Skin of body (tissue), 2 donors: ENCODE results near the gene ALDOA. TPM values are rescaled to one million over a fixed set of nuclear protein-coding genes. Genes with fewer than 3 reads are reported as not detected.
"Not testable (repeated sequence)": the region's sequence is repeated elsewhere in the genome, so short reads cannot be mapped to it uniquely, and the experiment has no call there.

Source experiments
- DNase-seq: peaks from one replicate; lab custom pipeline; 2025; lab: John Stamatoyannopoulos, UW
- total RNA-seq: library from RNA; depleted of rRNA; stranded (reverse); fragments of >200 nt; gene quantifications from one replicate; pipeline ENCODE4 v1.2.3, GENCODE V29; 2014

The ALDOA gene
- total RNA-seq = 345 TPM

DNA sequence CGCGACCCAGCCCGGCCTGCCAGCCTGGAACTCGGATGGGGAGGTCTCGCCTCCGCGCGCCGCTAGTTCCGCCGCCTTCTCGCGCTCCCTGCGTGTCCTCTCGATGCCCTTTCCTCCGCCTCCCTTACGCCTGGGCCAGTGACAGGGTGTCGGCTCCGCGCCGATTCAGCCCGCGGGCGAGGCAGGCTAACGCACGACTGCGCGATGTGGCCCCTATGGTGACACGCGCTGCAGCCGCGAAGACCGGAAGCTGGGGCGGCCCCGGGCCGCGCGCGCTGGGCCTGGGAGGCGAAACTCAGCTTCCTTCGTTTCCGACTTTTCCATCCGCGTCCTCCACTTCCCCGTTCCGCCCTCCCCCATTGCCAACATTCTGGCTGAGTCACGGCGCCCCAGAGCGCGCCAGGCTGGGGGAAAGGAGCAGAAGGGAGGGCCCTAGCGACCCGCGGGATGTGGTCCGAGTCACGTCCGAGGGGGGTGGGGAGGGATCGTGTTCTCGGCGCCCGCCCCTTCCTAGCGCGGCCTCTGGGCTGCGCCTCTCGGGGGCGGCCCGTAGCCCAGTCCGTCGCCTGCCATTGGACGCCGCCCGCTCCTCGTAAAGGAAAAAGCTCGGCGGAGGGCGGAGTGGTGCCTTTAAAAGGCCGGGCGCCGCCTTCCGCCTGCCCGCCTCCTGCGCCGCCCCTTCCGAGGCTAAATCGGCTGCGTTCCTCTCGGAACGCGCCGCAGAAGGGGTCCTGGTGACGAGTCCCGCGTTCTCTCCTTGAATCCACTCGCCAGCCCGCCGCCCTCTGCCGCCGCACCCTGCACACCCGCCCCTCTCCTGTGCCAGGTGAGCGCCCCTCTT is at the start of gene ALDOA:
TSS of gene ALDOA (plus strand) at position 659 of the 841 bp plus-strand sequence. CDS start 1,138 bp downstream, outside the sequence.
- peak; percentile 99 for DNase-seq

DNA sequence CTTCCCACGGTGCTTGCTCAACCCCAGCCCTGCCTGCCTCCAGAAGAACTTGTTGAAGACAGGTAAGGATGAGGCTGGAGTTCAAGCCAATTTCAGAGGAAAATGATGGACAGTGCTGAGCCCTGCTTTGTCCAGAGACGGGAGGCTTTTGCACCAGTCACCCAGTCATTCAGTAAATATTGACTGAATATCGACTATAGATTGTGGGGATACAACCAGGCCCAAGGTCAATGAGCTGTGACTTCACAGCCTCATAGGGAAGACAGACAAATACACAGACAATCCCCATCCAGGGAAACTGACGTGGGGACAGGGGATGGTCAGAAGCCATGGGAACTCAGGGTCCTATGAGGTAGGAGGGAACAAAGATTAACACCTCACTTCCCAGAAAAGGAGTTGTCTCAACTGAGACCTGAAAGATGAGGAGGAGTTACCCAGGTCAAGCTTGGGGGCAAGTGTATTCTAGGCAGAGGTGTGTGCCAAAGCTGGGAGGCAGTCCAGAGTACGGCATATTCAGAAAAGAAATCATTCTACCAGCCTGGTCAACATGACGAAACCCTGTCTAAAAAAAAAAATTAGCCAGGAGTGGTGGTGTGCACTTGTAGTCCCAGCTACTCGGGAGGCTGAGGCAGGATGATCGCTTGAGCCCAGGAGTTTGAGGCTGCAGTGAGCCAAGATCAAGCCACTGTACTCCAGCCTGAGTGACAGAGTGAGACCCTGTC is 48.8 kb upstream of the ALDOA start:
- no peak for DNase-seq

DNA sequence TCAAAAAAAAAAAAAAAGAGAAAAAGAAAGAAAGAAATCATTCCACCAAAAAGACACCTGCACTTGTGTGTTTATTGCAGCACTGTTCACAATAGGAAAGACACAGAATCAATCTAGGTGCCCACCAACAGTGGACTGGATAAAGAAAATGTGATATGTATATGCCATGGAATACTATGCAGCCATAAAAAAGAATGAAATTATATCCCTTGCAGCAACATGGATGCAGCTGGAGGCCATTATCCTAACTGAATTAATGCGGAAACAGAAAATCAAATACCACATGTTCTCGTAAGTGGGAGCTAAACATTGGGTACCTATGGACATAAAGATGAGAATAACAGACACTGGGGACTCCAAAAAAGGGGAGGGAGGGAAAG is 48.3 kb upstream of the ALDOA start:
- no peak for DNase-seq

DNA sequence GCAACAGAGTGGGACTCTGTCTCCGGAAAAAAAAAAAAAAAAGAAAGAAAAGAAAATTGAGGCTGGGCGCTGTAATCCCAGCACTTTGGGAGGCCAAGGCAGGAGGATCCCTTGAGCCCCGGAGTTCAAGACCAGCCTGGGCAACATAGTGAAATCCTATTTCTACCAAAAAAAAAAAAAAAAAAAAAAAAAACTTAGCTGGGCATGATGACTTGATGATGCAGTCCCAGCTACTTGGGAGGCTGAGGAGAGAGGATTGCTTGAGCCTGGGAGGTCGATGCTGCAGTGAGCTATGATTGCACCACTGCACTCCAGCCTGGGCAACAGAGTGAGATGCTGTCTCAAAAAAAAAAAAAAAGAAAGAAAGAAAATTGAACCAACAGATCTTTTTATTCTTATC is 47.6 kb upstream of the ALDOA start:
- DNase-seq = not testable (repeated sequence)

DNA sequence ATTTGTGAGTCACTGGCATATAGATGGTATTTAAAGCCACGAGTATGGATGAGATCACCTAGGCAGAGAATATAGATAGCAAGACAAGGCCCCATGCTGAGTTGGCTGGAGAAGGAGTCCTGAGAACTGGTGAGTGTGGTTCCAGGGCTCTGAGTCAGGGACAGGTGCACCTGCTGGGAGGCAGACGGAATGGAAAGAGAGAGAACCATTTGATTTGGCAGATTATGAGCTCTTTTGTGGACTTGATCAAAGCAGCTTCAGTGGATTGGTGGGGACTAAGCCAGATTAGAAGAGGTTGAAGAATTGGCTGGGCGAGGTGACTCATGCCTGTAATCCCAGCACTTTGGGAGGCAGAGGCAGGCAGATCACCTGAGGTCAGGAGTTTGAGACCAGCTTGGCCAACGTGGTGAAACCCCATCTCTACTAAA is 46.8 kb upstream of the ALDOA start:
- no peak for DNase-seq

DNA sequence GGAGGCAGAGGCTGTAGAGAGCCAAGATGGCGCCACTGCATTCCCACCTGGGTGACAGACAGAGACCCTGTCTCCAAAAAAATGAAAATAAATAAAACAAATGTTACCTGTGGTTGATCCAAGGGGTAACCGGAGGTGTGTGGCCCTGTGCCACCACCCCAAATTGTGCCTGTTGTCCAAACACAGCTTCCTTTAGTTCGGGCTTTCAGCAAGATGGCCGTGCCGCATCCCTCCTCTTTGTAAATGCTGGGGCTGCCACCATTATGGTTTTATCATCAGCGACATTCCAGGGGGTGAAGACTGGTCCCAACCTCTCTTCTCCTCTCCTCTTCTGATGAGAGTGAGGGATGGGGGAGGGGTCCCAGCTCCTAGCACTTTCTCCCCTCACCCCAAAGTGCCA is 42.7 kb upstream of the ALDOA start, which contains the start of gene C16orf92:
TSS of gene C16orf92 (plus strand) at position 312 of the 400 bp plus-strand sequence. CDS start 143 bp downstream, outside the sequence.
- DNase-seq = no peak

DNA sequence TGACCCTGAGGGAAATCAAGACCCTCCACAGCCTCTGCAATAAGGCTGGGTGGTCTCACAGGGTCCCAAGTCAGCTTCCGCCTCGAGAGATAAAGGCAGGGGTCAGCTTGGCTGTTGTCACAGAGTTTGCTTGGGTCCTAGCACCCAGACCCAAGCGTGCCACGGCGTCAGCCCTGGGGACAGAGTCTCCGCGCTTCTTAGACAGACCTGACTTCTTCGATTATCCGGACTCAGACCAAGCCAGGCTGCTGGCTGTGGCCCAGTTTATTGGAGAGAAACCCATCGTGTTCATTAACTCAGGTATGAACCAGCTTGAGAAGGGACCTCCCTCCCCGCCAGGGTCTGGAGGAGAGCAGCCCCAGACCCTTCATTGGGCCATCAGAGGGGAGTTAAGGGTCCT is 42.0 kb upstream of the ALDOA start:
- no peak for DNase-seq

DNA sequence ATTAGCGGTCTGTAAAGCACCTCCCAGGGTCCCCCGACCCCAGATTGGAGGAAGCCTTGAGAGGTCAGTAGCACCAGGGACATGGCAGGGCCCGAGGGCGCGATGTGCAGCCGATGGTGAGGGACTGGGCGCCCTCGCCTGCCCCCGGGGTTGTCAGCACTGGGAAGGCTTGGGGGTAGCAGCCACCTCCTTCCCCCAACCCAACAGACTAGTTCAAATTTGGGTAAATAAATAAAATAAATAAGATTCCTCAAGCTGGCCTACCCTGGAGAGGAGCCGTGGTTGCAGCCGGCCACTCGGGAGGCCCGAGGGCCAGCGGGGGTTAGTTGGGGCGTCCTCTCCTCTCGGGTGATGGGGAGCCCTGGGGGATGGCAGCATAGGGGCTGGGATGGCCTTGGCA is 41.1 kb upstream of the ALDOA start:
- no peak for DNase-seq

DNA sequence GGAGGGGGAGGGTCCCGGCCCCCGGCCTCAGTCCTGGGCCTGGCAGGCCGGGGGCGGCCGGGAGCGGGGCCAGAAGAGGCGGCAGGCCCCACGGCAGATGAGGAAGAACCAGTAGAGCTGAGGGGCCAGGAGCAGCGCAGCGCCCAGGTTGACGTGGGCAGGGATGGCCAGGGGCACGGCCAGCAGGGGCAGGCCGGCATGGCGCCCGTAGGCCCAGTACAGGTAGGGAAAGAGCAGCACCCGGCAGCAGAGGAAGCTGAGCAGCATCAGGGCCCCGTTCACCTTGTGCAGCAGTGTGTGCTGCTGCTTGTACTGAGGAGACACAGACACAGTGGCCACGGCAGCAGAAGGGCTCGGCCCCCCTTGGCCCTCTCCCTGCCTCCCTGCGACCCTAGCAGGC is 40.4 kb upstream of the ALDOA start:
- DNase-seq = no peak

DNA sequence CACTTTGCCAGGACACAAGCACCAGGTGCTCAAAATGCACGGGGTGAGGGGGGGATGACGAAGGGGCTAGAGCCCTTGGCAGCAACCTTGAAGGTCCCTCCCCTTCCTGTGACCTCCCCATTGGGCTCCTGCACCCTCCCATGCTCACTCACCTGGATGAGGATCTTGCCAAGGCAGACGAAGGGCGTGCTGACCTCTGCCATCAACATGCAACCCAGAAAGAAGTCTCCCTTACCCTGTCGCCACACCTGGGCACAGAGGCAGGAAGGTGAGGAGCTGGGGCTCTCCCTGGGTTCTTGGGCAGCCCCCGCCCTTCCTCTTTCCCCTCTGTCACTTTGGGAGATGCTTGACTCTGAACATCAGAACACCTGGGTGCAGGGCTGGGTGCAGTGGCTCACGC is 40.0 kb upstream of the ALDOA start:
- DNase-seq = no peak

DNA sequence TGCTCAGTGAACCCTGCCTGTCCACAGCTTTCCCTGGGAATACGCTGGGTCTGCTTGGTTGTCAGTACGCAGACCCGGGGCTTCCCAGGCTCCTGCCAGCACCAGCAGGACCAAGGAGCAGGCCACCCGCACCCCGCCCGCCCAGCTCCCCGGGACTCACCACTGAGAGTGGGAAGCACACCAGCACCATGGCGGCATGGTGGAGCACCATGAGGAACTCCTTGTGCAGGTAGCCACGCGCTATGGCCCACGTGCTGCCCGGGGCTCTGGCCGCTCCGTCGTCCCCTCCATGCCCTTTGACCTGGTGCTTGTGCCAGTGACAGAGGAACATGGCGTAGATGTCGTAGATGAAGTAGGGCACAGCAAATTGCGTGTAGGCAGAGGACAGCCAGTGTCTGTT is 39.1 kb upstream of the ALDOA start:
- no peak for DNase-seq

DNA sequence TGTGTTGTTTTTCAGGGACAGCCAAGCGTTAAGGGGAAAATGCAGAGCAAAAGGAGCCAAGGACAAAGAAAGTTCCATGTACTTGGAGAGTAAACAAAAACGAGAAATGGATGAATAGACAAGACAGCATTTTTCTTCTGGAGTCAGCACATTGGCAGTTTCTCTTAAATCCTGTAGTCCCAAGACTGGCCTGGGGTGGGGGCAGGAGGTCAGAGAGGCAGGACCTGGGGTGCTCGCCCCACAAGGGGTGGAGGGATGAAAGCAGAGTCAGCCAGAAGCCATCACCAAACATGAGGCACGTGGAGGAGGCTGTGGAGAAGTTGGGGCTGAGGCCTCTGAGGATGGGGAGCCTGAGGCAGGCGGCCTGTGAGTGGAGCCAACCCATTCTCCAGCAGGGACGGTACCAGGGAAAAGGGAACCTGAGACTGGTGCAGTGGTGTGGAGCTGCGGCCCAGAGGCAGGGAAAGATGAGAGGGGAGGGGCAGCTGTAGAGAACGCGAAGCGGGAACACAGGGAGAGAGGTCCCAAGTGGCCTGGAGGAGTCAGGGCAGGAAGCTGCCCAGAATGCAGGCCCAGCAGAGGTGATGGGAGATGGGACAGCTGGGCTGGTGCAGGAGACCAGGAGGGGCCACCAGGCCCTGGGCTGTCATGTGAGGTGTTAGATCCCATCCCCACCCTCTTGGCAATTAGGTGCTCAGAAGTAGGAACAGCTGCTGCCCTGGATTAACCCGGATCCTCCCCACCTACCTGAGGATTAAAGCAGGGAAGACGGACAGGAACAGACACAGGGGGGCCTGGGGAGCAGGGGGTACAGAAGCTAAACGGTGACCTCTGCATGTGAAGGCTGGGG is 37.7 kb upstream of the ALDOA start:
- no peak for DNase-seq

DNA sequence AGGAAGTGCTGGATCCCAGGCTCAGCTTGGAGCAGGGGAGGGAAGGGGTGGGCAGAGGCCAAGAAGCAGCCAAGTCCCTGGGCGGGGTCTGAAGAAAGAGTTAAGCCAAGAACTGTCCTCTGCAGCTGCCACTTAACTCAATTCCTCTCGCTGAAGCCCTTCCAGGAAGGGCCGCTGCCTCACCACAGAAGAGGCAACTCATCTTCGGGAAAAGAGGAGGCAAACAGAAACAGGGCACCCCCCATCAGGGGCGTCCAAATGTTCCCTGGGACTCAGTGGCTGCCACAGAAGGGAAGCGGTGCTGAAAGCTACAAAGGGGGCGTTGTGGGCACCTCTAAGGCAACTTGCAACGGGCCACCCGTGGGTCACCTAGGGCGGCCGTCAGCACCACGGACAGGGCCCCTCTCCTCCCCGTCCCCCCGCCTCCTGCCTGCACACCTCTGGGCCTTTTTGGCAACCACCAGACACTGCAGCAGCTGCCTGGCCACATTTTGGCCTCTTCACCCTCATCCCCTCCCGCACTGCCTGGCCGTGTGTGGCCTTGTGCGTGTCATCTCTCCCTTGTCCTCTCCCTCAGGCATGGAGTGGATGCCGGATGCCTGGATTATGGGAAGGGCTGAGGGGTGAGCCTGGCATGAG is 37.0 kb upstream of the ALDOA start:
- no peak for DNase-seq

DNA sequence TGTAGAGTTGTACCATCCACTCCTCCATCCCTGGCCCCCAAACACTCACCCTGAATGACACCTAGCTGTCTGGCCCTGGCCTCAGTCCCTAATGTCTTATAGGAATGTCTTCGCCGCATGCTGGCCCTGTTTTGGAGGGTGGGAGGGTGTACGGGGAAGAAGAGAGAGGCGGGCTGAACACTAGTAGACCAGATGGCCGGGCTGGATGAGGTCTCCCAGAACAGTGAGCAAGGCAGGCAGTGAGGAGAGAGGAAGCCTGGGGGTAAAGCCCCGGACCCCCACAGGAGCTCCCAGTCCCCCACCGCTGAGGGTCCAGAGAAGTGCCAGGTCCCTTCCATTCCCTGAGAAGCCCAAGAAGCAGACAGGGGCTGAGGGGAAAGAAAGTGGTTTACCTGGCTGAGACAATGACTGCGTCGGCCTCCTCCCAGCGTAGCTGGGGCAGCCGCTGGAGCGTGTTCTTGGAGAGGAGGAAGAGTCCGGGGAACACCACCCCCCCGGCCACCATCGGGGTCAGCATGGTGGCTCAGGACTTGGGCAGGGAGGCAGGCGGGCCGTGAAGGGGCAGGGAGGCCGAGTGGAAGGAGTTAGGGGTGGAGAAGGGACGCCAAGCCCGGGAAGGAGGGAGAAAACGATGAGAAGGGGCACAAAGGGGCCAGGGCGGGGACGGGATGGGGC is 35.4 kb upstream of the ALDOA start:
- DNase-seq = no peak

DNA sequence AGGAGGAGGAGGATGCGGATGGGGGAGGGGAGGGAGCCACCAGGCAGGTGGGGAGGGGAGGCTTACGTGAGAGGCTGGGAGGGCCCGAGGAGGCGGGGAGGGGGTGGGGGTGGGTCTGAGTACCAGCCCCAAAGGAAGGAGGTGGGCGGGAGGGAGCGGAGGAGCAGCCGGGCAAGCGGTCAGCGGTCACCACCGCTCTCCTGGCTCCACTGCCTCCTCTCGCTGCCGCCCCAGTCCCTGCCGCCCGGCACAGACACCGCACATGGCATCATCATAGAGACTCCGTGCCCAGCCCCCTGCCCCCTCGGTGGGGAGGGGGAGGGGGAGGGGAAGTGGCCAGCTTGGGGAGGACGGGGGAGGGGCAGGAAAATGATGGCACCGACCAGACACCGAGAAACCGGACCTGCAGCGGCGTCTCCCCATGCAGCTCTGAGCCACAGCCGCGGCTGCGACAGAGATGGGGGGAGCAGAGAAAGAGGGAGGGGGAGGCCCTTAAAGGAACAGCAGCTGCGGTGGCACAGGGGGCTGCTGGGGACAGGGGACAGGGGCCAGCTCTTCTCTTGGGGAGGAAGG is 34.6 kb upstream of the ALDOA start, which contains the start of gene TLCD3B:
TSS of gene TLCD3B (minus strand) at position 431 of the 573 bp plus-strand sequence. CDS start 744 bp downstream, outside the sequence.
- DNase-seq = no peak

DNA sequence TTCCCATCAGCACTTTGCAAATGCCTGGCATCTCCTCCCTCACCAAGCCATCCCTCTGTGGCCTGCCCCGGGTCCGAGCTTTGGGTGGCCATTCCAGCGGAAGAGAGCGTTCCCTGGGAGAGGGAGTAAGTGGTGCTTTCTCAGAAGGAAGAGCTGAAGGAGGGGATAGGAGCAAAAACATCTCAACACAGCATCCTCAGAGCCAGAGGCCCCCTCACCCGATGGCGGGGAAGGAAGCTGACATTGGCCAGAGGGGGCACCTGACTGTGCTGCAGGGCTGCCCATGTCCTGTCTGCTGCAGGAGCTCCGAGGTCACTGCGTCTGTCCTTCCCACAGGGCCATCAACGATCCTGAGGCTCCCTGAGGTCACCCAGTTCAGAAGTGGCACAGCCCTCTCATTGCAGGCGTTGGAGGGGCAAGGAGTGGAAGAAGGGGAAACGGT is 34.1 kb upstream of the ALDOA start:
- DNase-seq = no peak

DNA sequence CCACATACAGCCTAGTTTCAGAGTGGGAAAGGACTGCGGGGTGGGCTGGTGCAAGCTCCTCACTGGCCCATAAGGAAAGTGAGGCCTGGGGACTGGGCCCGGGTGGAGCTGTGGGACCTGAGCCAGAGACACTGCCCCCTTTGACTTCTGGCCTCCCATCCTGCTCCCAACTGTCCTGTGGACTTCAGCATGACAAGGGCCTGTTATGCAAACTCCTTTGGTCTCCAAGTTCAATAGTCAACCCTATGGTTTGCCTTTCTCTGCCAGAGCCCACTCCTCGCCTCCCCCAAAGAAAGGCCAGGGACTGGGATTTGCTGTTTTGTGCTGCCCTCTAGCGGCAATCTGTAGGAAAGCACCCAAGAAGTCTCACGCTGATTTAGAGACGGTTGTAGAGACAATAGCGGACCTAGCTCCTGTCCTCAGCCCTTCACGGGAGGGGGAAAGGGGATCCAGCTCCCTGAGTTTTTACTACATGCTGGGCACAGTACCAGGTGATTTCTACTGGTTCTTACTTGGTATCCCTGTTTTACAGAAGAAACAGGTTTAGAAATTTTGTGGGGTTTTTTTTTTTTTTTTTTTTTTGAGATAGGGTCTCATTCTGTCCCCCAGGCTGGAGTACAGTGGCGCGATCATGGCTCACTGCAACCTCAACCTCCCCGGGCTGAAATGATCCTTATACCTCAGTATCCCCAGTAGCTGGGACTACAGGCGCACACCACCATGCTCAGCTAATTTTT is 33.3 kb upstream of the ALDOA start:
- no peak for DNase-seq

DNA sequence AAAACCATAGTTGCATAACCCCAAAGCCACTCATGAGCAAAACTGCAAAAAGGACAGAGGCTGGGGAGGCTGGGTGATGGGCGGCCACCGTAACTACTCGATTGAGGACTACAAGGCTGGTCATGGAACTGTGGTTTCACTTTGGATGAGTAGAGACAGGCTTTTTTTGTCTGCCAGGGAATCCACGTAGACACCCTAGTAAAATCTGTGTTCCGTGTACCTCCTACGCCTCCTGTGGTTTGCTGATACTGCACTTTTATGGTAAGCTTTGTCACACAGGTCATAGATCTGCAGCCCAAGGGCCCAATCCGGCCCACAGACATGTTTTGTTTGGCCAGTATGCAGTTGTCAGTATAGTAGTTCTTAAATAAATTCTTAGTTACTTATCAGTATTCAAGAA is 32.3 kb upstream of the ALDOA start:
- no peak for DNase-seq

DNA sequence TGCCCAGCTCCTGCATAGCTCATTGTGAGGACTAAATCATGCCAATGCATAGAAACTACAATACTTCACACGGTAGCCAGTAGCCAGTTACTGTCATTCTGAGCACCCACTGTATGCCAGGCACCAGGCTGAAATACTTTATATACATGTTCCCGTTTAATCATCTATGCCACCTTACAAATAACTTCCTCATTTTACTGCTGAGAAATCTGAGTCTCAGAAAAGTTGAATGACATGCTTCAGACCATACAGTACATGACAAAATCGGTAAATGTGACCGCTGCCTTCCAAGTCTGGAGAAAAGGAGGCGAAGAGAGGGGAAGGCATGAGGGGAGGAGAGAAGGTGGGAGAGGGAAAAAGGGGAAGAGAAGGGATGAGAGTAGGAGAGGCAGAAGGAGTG is 25.3 kb upstream of the ALDOA start:
- no peak for DNase-seq
